ENCODE results near the gene ANKRD39. TPM values are rescaled to one million over a fixed set of nuclear protein-coding genes. Genes with fewer than 3 reads are reported as not detected.
"Not testable (repeated sequence)": the region's sequence is repeated elsewhere in the genome, so short reads cannot be mapped to it uniquely, and the experiment has no call there.

ANKRD39 gene
- total RNA-seq, 1 donor from 2014 or later = 3.7 TPM

DNA sequence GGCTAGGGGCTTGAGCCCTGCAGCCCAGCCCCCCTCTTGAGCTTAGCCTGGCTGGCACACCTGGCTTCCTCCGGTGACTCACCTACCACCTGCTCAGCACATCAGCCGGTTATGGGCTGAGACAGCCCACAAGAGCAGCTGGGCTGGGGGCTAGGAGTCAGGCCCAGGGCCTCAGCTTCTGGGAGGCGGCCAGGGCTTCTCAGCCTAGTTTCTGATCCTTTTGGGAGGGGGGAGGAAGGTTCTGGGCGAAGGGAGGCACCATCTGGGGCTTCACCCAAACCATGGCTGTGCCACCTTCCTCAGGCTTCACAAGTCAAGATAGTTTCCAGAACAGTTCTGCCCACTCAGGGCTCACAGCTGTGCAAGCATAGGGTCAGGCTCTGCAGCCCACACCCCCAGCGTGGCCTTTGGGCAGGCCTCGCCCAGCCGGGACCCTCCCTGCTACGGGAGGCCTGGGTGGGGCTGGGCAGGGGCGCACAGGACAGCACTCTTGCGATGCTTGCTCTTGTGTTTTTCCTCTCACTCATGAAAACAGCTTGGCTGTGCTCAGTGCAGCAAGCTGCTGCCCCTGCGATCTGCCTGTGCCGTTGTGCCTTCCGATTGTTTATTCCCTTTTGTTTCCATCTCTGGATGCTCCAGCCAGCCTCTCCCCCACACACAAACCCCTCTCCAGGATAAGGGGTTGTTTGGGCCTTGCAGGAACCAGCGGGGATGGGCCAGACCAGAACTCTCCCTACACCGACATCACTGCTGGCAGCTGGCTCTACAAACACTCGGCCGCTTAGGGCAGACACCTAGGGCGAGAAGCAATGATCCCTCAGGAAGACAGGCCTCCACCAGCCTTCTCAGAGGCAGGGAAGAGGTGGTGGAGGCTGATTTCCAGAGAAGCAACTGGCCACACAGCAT is 38.2 kb upstream of the ANKRD39 start:
- Histone ChIP-seq H3K4me3 (ENCODE audit: low read length in 3 of 3) (no peak overlapping the region), H3K27ac (ENCODE audit: low read depth, low read length) (no peak overlapping the region), H3K4me1 (ENCODE audit: control insufficient read depth in 3 of 3, insufficient read depth in 3 of 3, low read length in 3 of 3) (peaks cover 49 to 57% (median 52%) of the 10 kb centered on the region in 3 donors), H3K9ac (ENCODE audit: low read depth in 1 of 3, low read length in 3 of 3) (peak overlapping the region in 1 of 3 donors; percentile 33), H3K27me3 (ENCODE audit: control insufficient read depth in 3 of 3, insufficient read depth in 3 of 3, low read length in 3 of 3) (no peaks in the 10 kb centered on the region), H3K9me3 (ENCODE audit: control insufficient read depth in 3 of 3, low read length in 3 of 3) (no peaks in the 10 kb centered on the region), H3K36me3 (ENCODE audit: control insufficient read depth in 3 of 3, insufficient read depth in 3 of 3, low read length in 3 of 3) (no peaks in the 10 kb centered on the region)

DNA sequence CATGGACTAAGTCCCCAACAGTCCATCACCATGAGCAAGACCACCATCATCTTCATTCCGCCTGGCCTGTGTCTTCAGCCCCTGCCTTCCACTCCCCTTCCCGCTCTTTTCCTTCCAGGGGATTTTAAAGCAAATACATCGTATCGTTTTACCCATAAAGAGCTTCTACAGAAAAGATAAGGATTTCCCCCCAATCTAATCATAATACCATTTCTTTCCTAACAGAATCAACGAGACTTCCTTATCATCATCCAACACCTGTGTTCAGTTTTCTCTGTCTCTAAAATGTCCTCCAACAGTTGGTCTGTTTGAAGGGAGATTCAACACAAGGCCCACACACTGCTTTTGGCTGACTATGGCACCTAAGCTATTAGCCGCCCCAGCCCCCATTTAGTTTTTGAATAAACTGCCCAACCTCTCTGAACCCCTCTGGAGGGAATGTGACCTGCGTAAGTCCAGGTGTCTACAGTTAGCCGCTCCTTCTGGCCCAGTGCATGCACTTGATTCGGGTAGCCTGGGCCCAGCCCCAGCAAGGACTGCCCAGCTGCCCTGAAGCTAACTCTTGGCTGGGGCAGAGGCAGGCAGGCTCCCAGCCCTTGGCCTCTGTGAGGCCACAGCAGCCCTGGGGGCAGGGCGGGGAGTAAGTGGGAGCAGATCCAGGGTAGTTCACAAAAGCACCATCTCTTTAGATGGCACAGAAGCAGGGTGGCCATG is 37.4 kb upstream of the ANKRD39 start:
- peak overlapping the region in 1 of 3 donors; percentile 33 for H3K9ac ChIP-seq (ENCODE audit: low read depth in 1 of 3, low read length in 3 of 3)
- no peaks in the 10 kb centered on the region for H3K9me3 ChIP-seq (ENCODE audit: control insufficient read depth in 3 of 3, low read length in 3 of 3)
- H3K4me3 ChIP-seq (ENCODE audit: low read length in 3 of 3) = no peak overlapping the region
- H3K27me3 ChIP-seq (ENCODE audit: control insufficient read depth in 3 of 3, insufficient read depth in 3 of 3, low read length in 3 of 3) = no peaks in the 10 kb centered on the region
- no peak overlapping the region for H3K27ac ChIP-seq (ENCODE audit: low read depth, low read length)
- H3K36me3 ChIP-seq (ENCODE audit: control insufficient read depth in 3 of 3, insufficient read depth in 3 of 3, low read length in 3 of 3) = no peaks in the 10 kb centered on the region
- H3K4me1 ChIP-seq (ENCODE audit: control insufficient read depth in 3 of 3, insufficient read depth in 3 of 3, low read length in 3 of 3) = peaks cover 57 to 65% (median 58%) of the 10 kb centered on the region in 3 donors

DNA sequence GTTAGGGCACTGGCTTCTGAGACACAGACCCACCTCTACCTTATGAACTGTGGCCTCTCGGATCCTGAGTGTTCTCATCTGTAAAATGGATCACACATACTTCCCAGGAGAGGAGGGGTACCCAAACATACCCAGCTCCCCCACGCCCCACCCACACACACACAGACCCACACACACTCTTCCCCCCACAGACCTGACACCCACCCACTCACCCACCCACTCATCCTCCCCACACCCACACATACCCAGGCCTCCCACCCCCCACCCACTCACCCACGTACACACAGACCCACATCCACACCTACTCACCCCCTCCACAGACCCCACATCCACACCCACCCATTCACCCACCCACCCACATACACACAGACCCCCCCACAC is 36.3 kb upstream of the ANKRD39 start:
- Histone ChIP-seq H3K36me3 (ENCODE audit: control insufficient read depth in 3 of 3, insufficient read depth in 3 of 3, low read length in 3 of 3) (no peaks in the 10 kb centered on the region), H3K4me3 (ENCODE audit: low read length in 3 of 3) (no peak overlapping the region), H3K9me3 (ENCODE audit: control insufficient read depth in 3 of 3, low read length in 3 of 3) (no peaks in the 10 kb centered on the region), H3K9ac (ENCODE audit: low read depth in 1 of 3, low read length in 3 of 3) (no peak overlapping the region), H3K27ac (ENCODE audit: low read depth, low read length) (no peak overlapping the region), H3K27me3 (ENCODE audit: control insufficient read depth in 3 of 3, insufficient read depth in 3 of 3, low read length in 3 of 3) (no peaks in the 10 kb centered on the region), H3K4me1 (ENCODE audit: control insufficient read depth in 3 of 3, insufficient read depth in 3 of 3, low read length in 3 of 3) (peaks cover 56 to 63% (median 56%) of the 10 kb centered on the region in 3 donors)

- Histone ChIP-seq H3K4me1 (ENCODE audit: control insufficient read depth in 3 of 3, insufficient read depth in 3 of 3, low read length in 3 of 3) (peaks cover 55 to 63% (median 55%) of the 10 kb centered on the region in 3 donors), H3K4me3 (ENCODE audit: low read length in 3 of 3) (peak overlapping the region in 1 of 3 donors; percentile 35), H3K9me3 (ENCODE audit: control insufficient read depth in 3 of 3, low read length in 3 of 3) (no peaks in the 10 kb centered on the region), H3K27me3 (ENCODE audit: control insufficient read depth in 3 of 3, insufficient read depth in 3 of 3, low read length in 3 of 3) (no peaks in the 10 kb centered on the region), H3K9ac (ENCODE audit: low read depth in 1 of 3, low read length in 3 of 3) (peak overlapping the region; percentile 14 to 45 (median 33)), H3K27ac (ENCODE audit: low read depth, low read length) (no peak overlapping the region), H3K36me3 (ENCODE audit: control insufficient read depth in 3 of 3, insufficient read depth in 3 of 3, low read length in 3 of 3) (no peaks in the 10 kb centered on the region)
Observed at GRCh38 chr2:96893289-96894150, 35.7 kb upstream of the ANKRD39 start.

GRCh38 chr2:96891591-96892333 is 33.9 kb upstream of the ANKRD39 start:
- no peaks in the 10 kb centered on the region for H3K27me3 ChIP-seq (ENCODE audit: control insufficient read depth in 3 of 3, insufficient read depth in 3 of 3, low read length in 3 of 3)
- no peak overlapping the region for H3K27ac ChIP-seq (ENCODE audit: low read depth, low read length)
- H3K9me3 ChIP-seq (ENCODE audit: control insufficient read depth in 3 of 3, low read length in 3 of 3) = no peaks in the 10 kb centered on the region
- peak overlapping the region in 2 of 3 donors; percentile 27 to 66 for H3K9ac ChIP-seq (ENCODE audit: low read depth in 1 of 3, low read length in 3 of 3)
- H3K4me1 ChIP-seq (ENCODE audit: control insufficient read depth in 3 of 3, insufficient read depth in 3 of 3, low read length in 3 of 3) = peaks cover 68 to 78% (median 69%) of the 10 kb centered on the region in 3 donors
- H3K36me3 ChIP-seq (ENCODE audit: control insufficient read depth in 3 of 3, insufficient read depth in 3 of 3, low read length in 3 of 3) = no peaks in the 10 kb centered on the region
- no peak overlapping the region for H3K4me3 ChIP-seq (ENCODE audit: low read length in 3 of 3)

DNA sequence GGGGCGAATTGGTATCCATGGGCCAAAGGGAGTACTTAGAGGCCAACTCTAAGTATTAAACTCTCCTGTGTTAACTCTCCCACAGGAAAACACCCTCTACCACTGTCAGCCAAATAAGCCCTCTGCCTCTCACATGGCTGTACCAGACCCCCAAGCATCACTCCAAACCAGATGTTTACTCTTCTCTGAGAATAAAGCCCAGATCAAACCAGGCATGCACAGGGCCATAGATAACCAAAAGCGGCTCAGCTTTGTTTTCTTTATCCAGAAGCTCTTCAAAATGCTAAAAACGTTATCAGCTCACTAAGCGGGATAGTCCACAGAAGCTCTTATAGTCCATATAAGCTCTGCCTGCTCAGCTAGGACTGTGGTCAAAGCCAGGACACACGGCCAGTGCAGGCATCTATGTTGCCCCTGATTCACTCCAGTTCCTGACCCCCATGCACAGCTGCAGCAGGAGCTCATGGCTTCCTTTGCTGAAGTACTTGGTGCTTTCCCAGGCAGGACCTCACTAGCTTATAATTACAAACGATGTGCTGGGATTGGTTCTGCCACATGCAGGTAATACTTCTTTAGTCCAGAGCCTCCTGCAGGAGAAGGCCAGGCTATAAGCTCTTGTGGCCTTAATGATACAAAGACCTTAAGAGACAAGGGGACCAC is 33.0 kb upstream of the ANKRD39 start:
- Histone ChIP-seq H3K9ac (ENCODE audit: low read depth in 1 of 3, low read length in 3 of 3) (peak overlapping the region in 1 of 3 donors; percentile 66), H3K4me3 (ENCODE audit: low read length in 3 of 3) (no peak overlapping the region), H3K36me3 (ENCODE audit: control insufficient read depth in 3 of 3, insufficient read depth in 3 of 3, low read length in 3 of 3) (no peaks in the 10 kb centered on the region), H3K27me3 (ENCODE audit: control insufficient read depth in 3 of 3, insufficient read depth in 3 of 3, low read length in 3 of 3) (no peaks in the 10 kb centered on the region), H3K27ac (ENCODE audit: low read depth, low read length) (no peak overlapping the region), H3K4me1 (ENCODE audit: control insufficient read depth in 3 of 3, insufficient read depth in 3 of 3, low read length in 3 of 3) (peaks cover 67 to 72% (median 68%) of the 10 kb centered on the region in 3 donors), H3K9me3 (ENCODE audit: control insufficient read depth in 3 of 3, low read length in 3 of 3) (no peaks in the 10 kb centered on the region)

- Histone ChIP-seq H3K4me3 (ENCODE audit: low read length in 3 of 3) (no peak overlapping the region), H3K9me3 (ENCODE audit: control insufficient read depth in 3 of 3, low read length in 3 of 3) (no peaks in the 10 kb centered on the region), H3K36me3 (ENCODE audit: control insufficient read depth in 3 of 3, insufficient read depth in 3 of 3, low read length in 3 of 3) (no peaks in the 10 kb centered on the region), H3K27me3 (ENCODE audit: control insufficient read depth in 3 of 3, insufficient read depth in 3 of 3, low read length in 3 of 3) (no peaks in the 10 kb centered on the region), H3K9ac (ENCODE audit: low read depth in 1 of 3, low read length in 3 of 3) (no peak overlapping the region), H3K27ac (ENCODE audit: low read depth, low read length) (no peak overlapping the region), H3K4me1 (ENCODE audit: control insufficient read depth in 3 of 3, insufficient read depth in 3 of 3, low read length in 3 of 3) (peaks cover 61 to 66% (median 64%) of the 10 kb centered on the region in 3 donors)
Observed at GRCh38 chr2:96890252-96890651, 32.4 kb upstream of the ANKRD39 start.

DNA sequence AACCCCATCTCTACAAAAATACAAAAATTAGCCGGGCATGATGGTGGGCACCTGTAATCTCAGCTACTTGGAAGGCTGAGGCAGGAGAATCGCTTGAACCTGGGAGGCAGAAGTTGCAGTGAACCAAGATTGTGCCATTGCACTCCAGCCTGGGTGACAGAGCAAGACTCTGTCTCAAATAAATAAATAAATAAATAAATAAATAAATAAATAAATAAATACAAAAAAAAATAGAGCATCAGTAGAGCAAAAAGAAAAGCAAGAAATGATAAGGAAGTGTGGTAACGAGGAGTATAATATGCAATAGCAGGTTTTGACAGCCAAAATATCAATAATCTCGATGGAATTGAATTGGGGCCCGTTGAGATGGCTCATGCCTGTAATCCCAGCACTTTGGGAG is 31.7 kb upstream of the ANKRD39 start:
- H3K27ac ChIP-seq (ENCODE audit: low read depth, low read length); H3K27me3 ChIP-seq (ENCODE audit: control insufficient read depth in 3 of 3, insufficient read depth in 3 of 3, low read length in 3 of 3); H3K4me3 ChIP-seq (ENCODE audit: low read length in 3 of 3); H3K9ac ChIP-seq (ENCODE audit: low read depth in 1 of 3, low read length in 3 of 3); H3K36me3 ChIP-seq (ENCODE audit: control insufficient read depth in 3 of 3, insufficient read depth in 3 of 3, low read length in 3 of 3); H3K9me3 ChIP-seq (ENCODE audit: control insufficient read depth in 3 of 3, low read length in 3 of 3): not testable (repeated sequence)
- H3K4me1 ChIP-seq (ENCODE audit: control insufficient read depth in 3 of 3, insufficient read depth in 3 of 3, low read length in 3 of 3) = peaks cover 55 to 64% (median 59%) of the 10 kb centered on the region in 3 donors

Measured in skeletal muscle tissue (tissue), 4 donors.